ENCODE results near the gene TENT4A.

TENT4A gene

GRCh38 chr5:6744841-6745705, 31.8 kb downstream of the TENT4A start:
- H3K4me2 ChIP-seq: no peak overlapping the region
- H3K4me1 ChIP-seq: 0 out of 20 replicates have a peak, but pooled peaks cover 0 to 5% (median 0%) of the 10 kb centered on the region in 10 experiments
- no peak for TF ChIP-seq Cebpa-rat (IDR thresholded peaks at IDR 0.05)
- H3K36me3 ChIP-seq: peaks cover 86 to 100% (median 97%) of the 10 kb centered on the region in 11 experiments
- H3K27me3 ChIP-seq: no peaks in the 10 kb centered on the region
- H3K9me3 ChIP-seq (replicated peaks in 1 of 11): no peaks in the 10 kb centered on the region
- peak overlapping the region in 1 of 11 experiments; percentile 13; a peak in 2 of 22 replicates for H3K9ac ChIP-seq
- H4K20me1 ChIP-seq: peaks cover 32 to 100% (median 85%) of the 10 kb centered on the region in 11 experiments; a peak in 21 of 22 replicates
- no peak overlapping the region for H3K4me3 ChIP-seq
- H3K27ac ChIP-seq: no peak overlapping the region; a peak in 1 of 22 replicates

GRCh38 chr5:6745706-6746222, 32.5 kb downstream of the TENT4A start:
- no peak overlapping the region for H3K4me2 ChIP-seq
- no peak overlapping the region for H3K9ac ChIP-seq
- no peaks in the 10 kb centered on the region for H3K9me3 ChIP-seq (replicated peaks in 1 of 11)
- no peak for TF ChIP-seq Cebpa-rat (IDR thresholded peaks at IDR 0.05)
- no peak overlapping the region for H3K4me3 ChIP-seq
- peaks cover 32 to 100% (median 85%) of the 10 kb centered on the region in 11 experiments; a peak in 21 of 22 replicates for H4K20me1 ChIP-seq
- H3K4me1 ChIP-seq: 0 out of 20 replicates have a peak, but pooled peaks cover 0 to 5% (median 0%) of the 10 kb centered on the region in 10 experiments
- H3K36me3 ChIP-seq: peaks cover 86 to 100% (median 97%) of the 10 kb centered on the region in 11 experiments
- H3K27ac ChIP-seq: no peak overlapping the region
- H3K27me3 ChIP-seq: no peaks in the 10 kb centered on the region

DNA sequence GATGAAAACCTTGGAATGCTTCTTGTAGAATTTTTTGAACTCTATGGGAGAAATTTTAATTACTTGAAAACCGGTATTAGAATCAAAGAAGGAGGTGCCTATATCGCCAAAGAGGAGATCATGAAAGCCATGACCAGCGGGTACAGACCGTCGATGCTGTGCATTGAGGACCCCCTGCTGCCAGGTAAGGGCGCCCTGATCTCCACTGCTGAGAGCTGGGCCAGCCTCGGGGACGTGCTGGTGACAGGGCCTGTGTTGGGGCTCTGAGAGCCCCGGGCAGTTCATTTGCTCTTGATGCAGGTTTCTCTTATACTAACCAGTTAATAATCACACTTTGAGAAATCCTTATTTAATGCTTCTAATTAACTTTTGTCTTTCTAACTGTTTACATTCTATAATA, 33.0 kb downstream of the TENT4A start:
- H3K4me1 ChIP-seq: 0 out of 20 replicates have a peak, but pooled peaks cover 0 to 5% (median 0%) of the 10 kb centered on the region in 10 experiments
- H3K27me3 ChIP-seq: no peaks in the 10 kb centered on the region
- H3K9me3 ChIP-seq (replicated peaks in 1 of 11): no peaks in the 10 kb centered on the region
- H3K4me2 ChIP-seq: no peak overlapping the region
- no peak overlapping the region for H3K4me3 ChIP-seq
- no peak overlapping the region for H3K27ac ChIP-seq
- H3K36me3 ChIP-seq: peaks cover 86 to 100% (median 97%) of the 10 kb centered on the region in 11 experiments
- H3K9ac ChIP-seq: no peak overlapping the region
- H4K20me1 ChIP-seq: peaks cover 32 to 100% (median 85%) of the 10 kb centered on the region in 11 experiments; a peak in 21 of 22 replicates
- no peak for TF ChIP-seq Cebpa-rat (IDR thresholded peaks at IDR 0.05)

DNA sequence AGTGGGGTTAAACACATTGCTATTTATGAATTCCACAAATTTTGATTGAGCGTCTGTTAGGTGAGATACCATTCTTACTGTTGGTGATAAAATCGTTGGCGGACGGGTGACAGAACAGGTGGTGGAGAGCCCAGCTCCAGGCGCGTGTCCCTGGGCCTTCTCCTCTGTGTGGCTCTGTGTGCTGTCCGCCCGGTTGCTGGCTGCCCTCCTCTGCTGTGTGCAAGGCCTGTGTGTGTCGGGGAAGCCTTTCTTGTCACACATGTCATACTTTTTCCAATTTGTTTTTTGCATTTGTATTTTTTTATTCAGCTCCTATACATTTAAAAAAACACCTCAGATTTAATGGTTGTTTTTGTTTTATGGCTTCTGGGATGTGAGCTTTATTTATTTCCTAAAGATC, 33.9 kb downstream of the TENT4A start:
- no peaks in the 10 kb centered on the region for H3K9me3 ChIP-seq (replicated peaks in 1 of 11)
- peaks cover 87 to 100% (median 97%) of the 10 kb centered on the region in 11 experiments for H3K36me3 ChIP-seq

GRCh38 chr5:6748142-6748541, 34.9 kb downstream of the TENT4A start:
- no peaks in the 10 kb centered on the region for H3K27me3 ChIP-seq
- peaks cover 87 to 100% (median 97%) of the 10 kb centered on the region in 11 experiments for H3K36me3 ChIP-seq
- no peak for TF ChIP-seq Cebpa-rat (IDR thresholded peaks at IDR 0.05)
- H4K20me1 ChIP-seq: peaks cover 32 to 100% (median 71%) of the 10 kb centered on the region in 11 experiments; a peak in 21 of 22 replicates
- H3K4me2 ChIP-seq: no peak overlapping the region
- H3K27ac ChIP-seq: no peak overlapping the region
- H3K4me1 ChIP-seq: 0 out of 20 replicates have a peak, but pooled peaks cover 0 to 5% (median 0%) of the 10 kb centered on the region in 10 experiments
- no peak overlapping the region for H3K4me3 ChIP-seq
- no peak overlapping the region for H3K9ac ChIP-seq
- H3K9me3 ChIP-seq (replicated peaks in 1 of 11): no peaks in the 10 kb centered on the region

More for the DNA sequence above, 33.9 kb downstream of the TENT4A start:
- Histone ChIP-seq H3K27ac (no peak overlapping the region), H3K4me1 (0 out of 20 replicates have a peak, but pooled peaks cover 0 to 5% (median 0%) of the 10 kb centered on the region in 10 experiments), H4K20me1 (peaks cover 32 to 100% (median 81%) of the 10 kb centered on the region in 11 experiments; a peak in 21 of 22 replicates), H3K9ac (no peak overlapping the region), H3K4me3 (no peak overlapping the region), H3K27me3 (no peaks in the 10 kb centered on the region), H3K4me2 (no peak overlapping the region)
- no peak for TF ChIP-seq Cebpa-rat (IDR thresholded peaks at IDR 0.05)

DNA sequence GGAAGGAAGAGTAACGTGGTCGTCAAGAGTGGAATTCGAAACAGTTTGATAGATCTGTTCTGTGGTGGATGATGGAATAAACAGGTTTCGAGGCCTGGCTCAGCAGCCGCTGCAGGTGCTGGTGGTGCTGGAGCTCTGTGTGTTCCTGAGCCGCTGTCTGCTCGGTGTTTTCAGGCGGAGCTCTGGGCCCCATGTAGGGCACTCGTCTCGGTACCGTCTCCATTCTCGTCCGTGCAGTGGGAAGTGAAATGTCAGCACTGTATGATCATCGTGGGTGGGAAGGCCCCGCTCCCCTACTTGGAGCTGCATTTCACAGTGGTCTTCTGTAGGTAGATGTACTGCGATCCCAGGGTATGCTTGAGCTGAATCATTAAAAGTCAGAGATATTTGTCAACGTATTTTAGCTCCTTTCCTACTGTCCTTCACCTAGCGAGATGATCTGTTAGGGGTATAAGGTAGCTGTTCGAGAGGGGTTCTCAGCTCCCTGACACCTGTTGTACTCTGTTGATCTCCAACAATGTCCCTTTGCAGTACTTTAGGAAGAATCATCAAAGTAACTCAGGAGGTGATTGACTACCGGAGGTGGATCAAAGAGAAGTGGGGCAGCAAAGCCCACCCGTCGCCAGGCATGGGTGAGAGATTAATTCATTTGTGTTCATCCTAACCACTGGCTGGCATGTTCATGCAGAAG, 35.9 kb downstream of the TENT4A start:
- H4K20me1 ChIP-seq: peaks cover 32 to 100% (median 66%) of the 10 kb centered on the region in 11 experiments; a peak in 21 of 22 replicates
- H3K4me1 ChIP-seq: 0 out of 20 replicates have a peak, but pooled peaks cover 0 to 5% (median 0%) of the 10 kb centered on the region in 10 experiments
- no peak for TF ChIP-seq Cebpa-rat (IDR thresholded peaks at IDR 0.05)
- H3K9me3 ChIP-seq (replicated peaks in 1 of 11): no peaks in the 10 kb centered on the region
- H3K4me2 ChIP-seq: no peak overlapping the region
- no peaks in the 10 kb centered on the region for H3K27me3 ChIP-seq
- H3K4me3 ChIP-seq: no peak overlapping the region
- H3K36me3 ChIP-seq: peaks cover 88 to 100% (median 98%) of the 10 kb centered on the region in 11 experiments
- no peak overlapping the region for H3K27ac ChIP-seq
- H3K9ac ChIP-seq: 0 out of 22 replicates have a peak overlapping the region, but pooled peaks of 1 of the 11 experiments have one; percentile 13

- TF ChIP-seq Cebpa-rat (IDR thresholded peaks at IDR 0.05): no peak
- no peak overlapping the region for H3K27ac ChIP-seq
- H3K4me2 ChIP-seq: no peak overlapping the region
- peaks cover 95 to 100% (median 98%) of the 10 kb centered on the region in 11 experiments for H3K36me3 ChIP-seq
- H4K20me1 ChIP-seq: peaks cover 32 to 100% (median 56%) of the 10 kb centered on the region in 11 experiments; a peak in 21 of 22 replicates
- no peak overlapping the region for H3K4me3 ChIP-seq
- no peaks in the 10 kb centered on the region for H3K27me3 ChIP-seq
- 0 out of 20 replicates have a peak, but pooled peaks cover 0 to 2% (median 0%) of the 10 kb centered on the region in 10 experiments for H3K4me1 ChIP-seq
- H3K9me3 ChIP-seq (replicated peaks in 1 of 11): no peaks in the 10 kb centered on the region
- H3K9ac ChIP-seq: no peak overlapping the region
These were observed 37.1 kb downstream of the TENT4A start for GRCh38 chr5:6750142-6750840.
